Measurements from ENCODE around the gene PGK2.
"Not testable (repeated sequence)": the region's sequence is repeated elsewhere in the genome, so short reads cannot be mapped to it uniquely, and the experiment has no call there.

Gene PGK2

GRCh38 chr6:49805246-49805645 is 18.2 kb upstream of the PGK2 start:
- Histone ChIP-seq H3K27ac (no peak overlapping the region), H3K4me3 (no peak overlapping the region)
- DNase-seq (ENCODE audit: low spot score): no peak
- TF ChIP-seq, protein P1, sequence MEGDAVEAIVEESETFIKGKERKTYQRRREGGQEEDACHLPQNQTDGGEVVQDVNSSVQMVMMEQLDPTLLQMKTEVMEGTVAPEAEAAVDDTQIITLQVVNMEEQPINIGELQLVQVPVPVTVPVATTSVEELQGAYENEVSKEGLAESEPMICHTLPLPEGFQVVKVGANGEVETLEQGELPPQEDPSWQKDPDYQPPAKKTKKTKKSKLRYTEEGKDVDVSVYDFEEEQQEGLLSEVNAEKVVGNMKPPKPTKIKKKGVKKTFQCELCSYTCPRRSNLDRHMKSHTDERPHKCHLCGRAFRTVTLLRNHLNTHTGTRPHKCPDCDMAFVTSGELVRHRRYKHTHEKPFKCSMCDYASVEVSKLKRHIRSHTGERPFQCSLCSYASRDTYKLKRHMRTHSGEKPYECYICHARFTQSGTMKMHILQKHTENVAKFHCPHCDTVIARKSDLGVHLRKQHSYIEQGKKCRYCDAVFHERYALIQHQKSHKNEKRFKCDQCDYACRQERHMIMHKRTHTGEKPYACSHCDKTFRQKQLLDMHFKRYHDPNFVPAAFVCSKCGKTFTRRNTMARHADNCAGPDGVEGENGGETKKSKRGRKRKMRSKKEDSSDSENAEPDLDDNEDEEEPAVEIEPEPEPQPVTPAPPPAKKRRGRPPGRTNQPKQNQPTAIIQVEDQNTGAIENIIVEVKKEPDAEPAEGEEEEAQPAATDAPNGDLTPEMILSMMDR (IDR thresholded peaks at IDR 0.05): no peak

DNA sequence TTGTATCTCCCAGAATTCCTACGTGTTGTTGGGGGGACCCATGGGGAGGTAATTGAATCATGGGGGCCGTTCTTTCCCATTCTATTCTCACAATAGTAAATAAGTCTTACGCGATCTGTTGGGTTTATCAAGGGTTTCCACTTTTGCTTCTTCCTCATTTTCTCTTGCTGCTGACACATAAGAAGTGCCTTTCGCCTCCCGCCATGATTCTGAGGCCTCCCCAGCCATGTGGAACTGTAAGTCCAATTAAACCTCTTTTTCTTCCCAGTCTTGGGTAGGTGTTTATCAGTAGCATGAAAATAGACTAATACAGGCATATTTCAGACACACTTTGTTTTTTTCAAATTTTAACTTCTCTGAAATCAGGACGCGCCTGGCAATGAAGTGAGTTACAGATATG is 14.4 kb upstream of the PGK2 start:
- no peak overlapping the region for H3K4me3 ChIP-seq
- DNase-seq (ENCODE audit: low spot score): no peak
- TF ChIP-seq, protein P1 (IDR thresholded peaks at IDR 0.05): no peak
- H3K27ac ChIP-seq: no peak overlapping the region

DNA sequence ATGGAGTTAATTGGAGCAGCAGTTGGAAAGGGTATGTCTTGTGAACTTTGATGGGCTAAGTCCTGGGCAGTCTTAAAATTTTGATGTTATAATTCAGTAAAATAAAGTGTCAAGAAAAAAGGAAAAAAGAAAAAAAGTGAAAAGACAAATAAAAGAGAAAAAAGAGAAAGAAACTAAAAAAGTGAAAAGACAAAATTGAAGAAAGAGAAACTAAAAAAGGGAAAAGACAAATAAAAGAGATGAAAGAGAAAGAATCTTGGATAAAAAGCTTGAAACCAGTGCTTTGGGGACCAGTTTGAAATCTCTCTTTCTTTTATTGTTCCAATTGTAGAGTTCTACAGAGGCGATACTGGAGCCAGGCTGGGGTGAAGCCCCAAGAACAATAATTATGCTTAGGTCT is 12.0 kb upstream of the PGK2 start:
- TF ChIP-seq, protein P1 (IDR thresholded peaks at IDR 0.05): no peak
- Histone ChIP-seq H3K4me3 (no peak overlapping the region), H3K27ac (no peak overlapping the region)
- DNase-seq (ENCODE audit: low spot score): no peak

- H3K27ac ChIP-seq; DNase-seq (ENCODE audit: low spot score); H3K4me3 ChIP-seq: not testable (repeated sequence)
These were observed 9.9 kb upstream of the PGK2 start for GRCh38 chr6:49796842-49797455.

DNA sequence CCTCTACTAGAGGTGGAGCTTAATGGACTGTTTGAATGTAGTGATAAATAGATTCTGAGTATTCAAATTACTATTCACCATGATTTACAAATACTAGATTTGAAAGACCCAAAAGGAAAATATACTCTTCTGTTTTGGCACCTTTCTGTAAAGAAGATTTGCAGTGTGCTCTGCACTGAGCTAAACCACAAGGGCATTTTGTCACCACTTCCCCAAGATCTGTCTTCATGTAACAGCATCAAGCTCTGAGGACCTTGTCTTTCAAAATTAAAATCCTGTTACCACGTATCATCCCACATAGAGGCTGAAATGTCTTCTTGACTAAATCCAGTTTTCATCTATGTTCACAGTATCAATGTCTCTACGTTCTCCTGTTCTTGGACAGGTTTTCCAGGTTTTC is 3.3 kb upstream of the PGK2 start:
- TF ChIP-seq, protein P1 (IDR thresholded peaks at IDR 0.05): no peak
- Histone ChIP-seq H3K4me3 (no peak overlapping the region), H3K27ac (no peak overlapping the region)
- no peak for DNase-seq (ENCODE audit: low spot score)

DNA sequence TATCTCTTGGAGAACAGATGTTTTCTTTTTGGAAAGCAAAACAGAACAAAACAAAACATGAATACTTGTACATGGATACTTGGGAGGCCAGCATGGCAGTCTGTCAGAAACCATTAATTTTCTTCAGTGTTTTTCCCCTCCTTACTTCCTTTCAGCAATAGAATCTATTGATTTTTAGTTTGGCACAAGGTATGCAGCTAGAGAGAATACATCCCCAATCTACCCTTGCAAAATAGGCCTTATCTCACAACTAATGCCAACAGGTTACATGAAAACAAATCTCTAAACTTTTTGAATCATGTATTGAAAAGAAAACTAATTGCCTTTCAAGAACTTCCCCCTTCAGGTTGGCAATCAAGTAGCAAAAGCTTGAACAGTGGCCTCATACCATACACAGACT is 2.8 kb downstream of the PGK2 start:
- TF ChIP-seq, protein P1 (IDR thresholded peaks at IDR 0.05): no peak
- no peak overlapping the region for H3K27ac ChIP-seq
- no peak overlapping the region for H3K4me3 ChIP-seq
- no peak for DNase-seq (ENCODE audit: low spot score)

GRCh38 chr6:49782725-49783124 is 4.4 kb downstream of the PGK2 start:
- Histone ChIP-seq H3K4me3 (no peak overlapping the region), H3K27ac (no peak overlapping the region)
- TF ChIP-seq, protein P1 (IDR thresholded peaks at IDR 0.05): no peak
- no peak for DNase-seq (ENCODE audit: low spot score)

- H3K4me3 ChIP-seq: no peak overlapping the region
- DNase-seq (ENCODE audit: low spot score): no peak
These were observed 4.8 kb downstream of the PGK2 start for GRCh38 chr6:49782293-49782692.

More at GRCh38 chr6:49782293-49782692, 4.8 kb downstream of the PGK2 start:
- TF ChIP-seq, protein P1 (IDR thresholded peaks at IDR 0.05): no peak
- no peak overlapping the region for H3K27ac ChIP-seq
